ENCODE data around the gene OR12D2. TPM values are rescaled to one million over a fixed set of nuclear protein-coding genes. Genes with fewer than 3 reads are reported as not detected.

OR12D2 gene
- total and polyA plus RNA-seq, 2 of the 13 experiments (the other 11 are each of a cell fraction or from before 2014, with no cell fraction given), result 0.26 TPM; not detected in 1

- no peak overlapping the region for H3K4me2 ChIP-seq (ENCODE audit: low read depth, low read length)
- H3K27ac ChIP-seq (ENCODE audit: extremely low read length, insufficient read depth, low read length), result no peak overlapping the region
- FAIRE-seq, result no peak
- 0% methylated on average over 2 of the region's 2 CpGs for WGBS (ENCODE audit: low lambda C conversion rate)
- POLR2A ChIA-PET, result no interaction called here
- H2AFZ ChIP-seq (ENCODE audit: low read length), result no peak overlapping the region
- no peaks in the 10 kb centered on the region for H3K27me3 ChIP-seq (ENCODE audit: control insufficient read depth in 1 of 2, insufficient read depth in 2 of 2, low read length in 2 of 2)
- no TSS peak for BruUV-seq (replicated peaks)
- no peaks in the 10 kb centered on the region for H3K4me1 ChIP-seq (ENCODE audit: insufficient read depth, low read length)
- DNase-seq (ENCODE audit: low spot score), result no peak
- no peak for ATAC-seq
- no peak overlapping the region for H3K4me3 ChIP-seq (replicated peaks in 1 of 3; ENCODE audit: insufficient read depth in 1 of 3, low read depth in 2 of 3, low read length in 3 of 3)
- CTCF ChIA-PET (ENCODE audit: low intra/inter-chr PET ratio, low total read pairs), result no interaction called here
- in situ Hi-C loops (cut with HindIII; ENCODE audit: extremely low pct_ligation_motif_present, low pct_unique_long_range_greater_than_20kb), result no loop called here
- H3K79me2 ChIP-seq (ENCODE audit: insufficient read depth, low read length), result no peaks in the 10 kb centered on the region
- no peaks in the 10 kb centered on the region for H4K20me1 ChIP-seq (ENCODE audit: insufficient read depth, low read length)
- H3K36me3 ChIP-seq (replicated peaks in 1 of 2; ENCODE audit: control insufficient read depth in 1 of 2, insufficient read depth in 2 of 2, low read length in 2 of 2), result no peaks in the 10 kb centered on the region
- intact Hi-C loops (cut with micrococcal nuclease; ENCODE audit: unreplicated experiment), result no loop called here
- no peak overlapping the region for H3K9ac ChIP-seq (ENCODE audit: insufficient read depth, low read depth, low read length)
- no peak for TF ChIP-seq BHLHE40 (IDR thresholded peaks at IDR 0.05; ENCODE audit: low read length)
- no peak for TF ChIP-seq ZNF530 (CRISPR knock-in tag; IDR thresholded peaks at IDR 0.05; ENCODE audit: low read depth)
- no peak for TF ChIP-seq HMGXB4 (CRISPR knock-in tag; IDR thresholded peaks at IDR 0.05; ENCODE audit: borderline replicate concordance in 1 of 2, low read depth in 1 of 2)
- TF ChIP-seq MYNN (CRISPR knock-in tag; IDR thresholded peaks at IDR 0.05; ENCODE audit: low read depth), result no peak
- no peak for TF ChIP-seq KLF9 (CRISPR knock-in tag; IDR thresholded peaks at IDR 0.05; ENCODE audit: low read depth)
- no peak for TF ChIP-seq ZNF350 (CRISPR knock-in tag; IDR thresholded peaks at IDR 0.05; ENCODE audit: borderline replicate concordance, low read depth)
- no peak for TF ChIP-seq ZNF512 (CRISPR knock-in tag; IDR thresholded peaks at IDR 0.05)
- no peaks in the 10 kb centered on the region for H3K9me3 ChIP-seq (ENCODE audit: low read length)
Measured at GRCh38 chr6:29424575-29424974, 29.1 kb downstream of the OR12D2 start.
